ENCODE measurements around the gene COX8A. TPM values are rescaled to one million over a fixed set of nuclear protein-coding genes. Genes with fewer than 3 reads are reported as not detected.

COX8A gene
- total and polyA plus RNA-seq, 10 of the 15 experiments (the other 5 are each of a cell fraction or from before 2014, with no cell fraction given): 243 to 1,476 (median 522) TPM

DNA sequence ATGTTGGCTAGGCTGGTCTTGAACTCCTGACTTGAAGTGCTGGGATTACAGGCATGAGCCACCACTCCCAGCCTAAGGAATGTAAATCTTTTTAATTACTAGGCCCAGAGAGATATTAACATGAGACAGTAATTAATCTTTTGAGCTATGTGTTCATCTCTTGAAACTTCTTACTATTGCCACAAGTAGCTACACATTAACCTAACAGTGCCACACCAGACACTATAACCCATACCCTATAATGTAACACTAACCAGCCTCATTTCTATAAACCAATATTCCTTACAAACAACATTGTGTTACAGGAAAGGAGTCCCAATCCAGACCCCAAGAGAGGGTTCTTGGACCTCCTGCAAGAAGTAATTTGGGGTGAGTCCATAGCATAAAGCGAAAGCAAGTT is 8.0 kb upstream of the COX8A start:
- Histone ChIP-seq H3K36me3 (ENCODE audit: control insufficient read depth in 2 of 2, insufficient read depth in 2 of 2, low read length in 1 of 2) (no peaks in the 10 kb centered on the region), H3K4me2 (ENCODE audit: control insufficient read depth, insufficient read depth) (no peak overlapping the region), H3K9ac (ENCODE audit: control insufficient read depth, insufficient read depth, low read length) (no peak overlapping the region), H3K79me2 (ENCODE audit: control insufficient read depth, insufficient read depth, low read length) (no peaks in the 10 kb centered on the region), H3K4me1 (ENCODE audit: control insufficient read depth, insufficient read depth, low read length) (peaks cover 13% of the 10 kb centered on the region), H2AFZ (ENCODE audit: control insufficient read depth, low read depth, low read length) (no peak overlapping the region), H3K4me3 (no peak overlapping the region), H3K27ac (ENCODE audit: control insufficient read depth, insufficient read depth) (no peak overlapping the region), H4K20me1 (ENCODE audit: control insufficient read depth, insufficient read depth) (no peaks in the 10 kb centered on the region), H3K27me3 (replicated peaks in 1 of 2; ENCODE audit: control insufficient read depth in 2 of 2, insufficient read depth in 2 of 2, low read length in 1 of 2) (no peaks in the 10 kb centered on the region), H3K9me3 (replicated peaks; ENCODE audit: control insufficient read depth, insufficient read depth, low read length) (no peaks in the 10 kb centered on the region)
- in situ Hi-C loops (cut with MboI) (no loop called here), intact Hi-C loops (cut with micrococcal nuclease; ENCODE audit: unreplicated experiment) (no loop called here)
- ChIA-PET POLR2A (interaction anchor here (0.5 to 1.7 kb wide), 2 partner anchors 8 to 230 kb away, joined by 3 to 4 read pairs; partner anchors contain the start of gene COX8A), RAD21 (ENCODE audit: unreplicated experiment) (no interaction called here), SMC1A (ENCODE audit: uncharacterized antibody, unreplicated experiment) (interaction anchor here (0.7 to 2.4 kb wide), 3 partner anchors 12 to 24 kb away, joined by 3 to 6 read pairs (median 6); no protein-coding TSS in a partner anchor), CTCF (interaction anchor here (0.6 to 2.8 kb wide), 4 partner anchors 9 to 248 kb away, joined by 3 to 8 read pairs (median 4); no protein-coding TSS in a partner anchor)
- FAIRE-seq (no peak), DNase-seq (ENCODE audit: low read depth, low spot score) (no peak), ATAC-seq (peak; percentile 54)
- no peak for TF ChIP-seq ZNF217 (IDR thresholded peaks at IDR 0.05)
- no peak for TF ChIP-seq ZZZ3 (IDR thresholded peaks at IDR 0.05; ENCODE audit: control insufficient read depth, insufficient read length, low read depth)
- TF ChIP-seq ZNF622 (IDR thresholded peaks at IDR 0.05): no peak
- TF ChIP-seq HDAC2 (IDR thresholded peaks at IDR 0.05): no peak
- no peak for TF ChIP-seq HDAC6 (IDR thresholded peaks at IDR 0.05; ENCODE audit: unreplicated experiment)
- no peak for TF ChIP-seq TCF3 (IDR thresholded peaks at IDR 0.05; ENCODE audit: borderline replicate concordance, insufficient read depth, low read depth, low read length)
- TF ChIP-seq, protein P1, sequence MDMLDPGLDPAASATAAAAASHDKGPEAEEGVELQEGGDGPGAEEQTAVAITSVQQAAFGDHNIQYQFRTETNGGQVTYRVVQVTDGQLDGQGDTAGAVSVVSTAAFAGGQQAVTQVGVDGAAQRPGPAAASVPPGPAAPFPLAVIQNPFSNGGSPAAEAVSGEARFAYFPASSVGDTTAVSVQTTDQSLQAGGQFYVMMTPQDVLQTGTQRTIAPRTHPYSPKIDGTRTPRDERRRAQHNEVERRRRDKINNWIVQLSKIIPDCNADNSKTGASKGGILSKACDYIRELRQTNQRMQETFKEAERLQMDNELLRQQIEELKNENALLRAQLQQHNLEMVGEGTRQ (IDR thresholded peaks at IDR 0.05; ENCODE audit: borderline replicate concordance, low read depth, low read length): no peak
- no peak for TF ChIP-seq STAT3 (IDR thresholded peaks at IDR 0.05; ENCODE audit: low read depth, low read length)
- no peak for TF ChIP-seq MTA2 (IDR thresholded peaks at IDR 0.05; ENCODE audit: low read depth)
- TF ChIP-seq TARDBP (IDR thresholded peaks at IDR 0.05; ENCODE audit: borderline replicate concordance): no peak
- no peak for TF ChIP-seq YY1 (IDR thresholded peaks at IDR 0.05; ENCODE audit: low read depth, low read length)
- no peak for TF ChIP-seq ZNF384 (IDR thresholded peaks at IDR 0.05; ENCODE audit: borderline replicate concordance, low read depth, low read length)
- no peak for TF ChIP-seq CBFB (IDR thresholded peaks at IDR 0.05; ENCODE audit: low read depth)
- TF ChIP-seq SRF (IDR thresholded peaks at IDR 0.05; ENCODE audit: low read depth in 2 of 2, low read length in 2 of 2): no peak
- WGBS (ENCODE audit: insufficient coverage, insufficient replicate concordance, low lambda C conversion rate, missing lambda C conversion rate): 100% methylated on average over 1 of the region's 1 CpG
- no TSS peak for BruUV-seq (replicated peaks)
